Measurements from ENCODE around the gene SLC1A1. TPM values are rescaled to one million over a fixed set of nuclear protein-coding genes. Genes with fewer than 3 reads are reported as not detected.

The SLC1A1 gene
- total RNA-seq, 2 experiments from 2014 or later, result not detected

DNA sequence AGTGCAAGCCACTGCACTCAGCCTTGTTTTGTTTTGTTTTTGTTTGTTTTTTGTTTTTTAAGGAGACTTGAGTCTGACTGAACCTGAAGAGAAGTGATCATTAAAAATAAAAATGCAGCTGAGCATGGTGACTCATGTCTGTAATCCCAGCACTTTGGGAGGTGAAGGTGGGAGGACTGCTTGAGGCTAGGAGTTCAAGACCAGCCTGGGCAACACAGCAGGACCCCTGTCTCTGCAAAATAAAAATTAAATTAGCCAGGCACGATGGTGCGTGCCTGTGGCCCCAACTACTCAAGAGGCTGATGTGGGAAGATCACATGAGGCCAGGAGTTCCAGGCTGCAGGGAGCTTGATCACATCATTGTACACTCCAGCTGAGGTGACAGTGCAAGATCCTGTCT lies 6.2 kb downstream of the SLC1A1 start:
- no TSS peak for BruUV-seq (replicated peaks)
- POLR2A ChIA-PET, result no interaction called here
- no peak for DNase-seq (ENCODE audit: low spot score)
- Histone ChIP-seq H3K9me3 (ENCODE audit: low read length) (no peaks in the 10 kb centered on the region), H3K36me3 (ENCODE audit: insufficient read depth, low read length) (no peaks in the 10 kb centered on the region), H3K27ac (ENCODE audit: low read depth, low read length, poor library complexity, severe bottlenecking) (no peak overlapping the region), H3K4me1 (ENCODE audit: insufficient read depth, low read length, poor library complexity, severe bottlenecking) (no peaks in the 10 kb centered on the region), H4K20me1 (ENCODE audit: insufficient read depth, low read length) (no peaks in the 10 kb centered on the region), H3K4me3 (ENCODE audit: low read depth, low read length, poor library complexity, severe bottlenecking) (no peak overlapping the region), H2AFZ (ENCODE audit: low read length) (no peak overlapping the region), H3K4me2 (ENCODE audit: low read length) (no peak overlapping the region), H3K9me2 (ENCODE audit: insufficient read depth, low read length) (no peaks in the 10 kb centered on the region), H3K79me2 (ENCODE audit: insufficient read depth, low read depth, low read length) (no peaks in the 10 kb centered on the region)
- TF ChIP-seq EZH2phosphoT487 (IDR thresholded peaks at IDR 0.05; ENCODE audit: borderline replicate concordance, low read depth, low read length), result no peak
- TF ChIP-seq, protein P1, sequence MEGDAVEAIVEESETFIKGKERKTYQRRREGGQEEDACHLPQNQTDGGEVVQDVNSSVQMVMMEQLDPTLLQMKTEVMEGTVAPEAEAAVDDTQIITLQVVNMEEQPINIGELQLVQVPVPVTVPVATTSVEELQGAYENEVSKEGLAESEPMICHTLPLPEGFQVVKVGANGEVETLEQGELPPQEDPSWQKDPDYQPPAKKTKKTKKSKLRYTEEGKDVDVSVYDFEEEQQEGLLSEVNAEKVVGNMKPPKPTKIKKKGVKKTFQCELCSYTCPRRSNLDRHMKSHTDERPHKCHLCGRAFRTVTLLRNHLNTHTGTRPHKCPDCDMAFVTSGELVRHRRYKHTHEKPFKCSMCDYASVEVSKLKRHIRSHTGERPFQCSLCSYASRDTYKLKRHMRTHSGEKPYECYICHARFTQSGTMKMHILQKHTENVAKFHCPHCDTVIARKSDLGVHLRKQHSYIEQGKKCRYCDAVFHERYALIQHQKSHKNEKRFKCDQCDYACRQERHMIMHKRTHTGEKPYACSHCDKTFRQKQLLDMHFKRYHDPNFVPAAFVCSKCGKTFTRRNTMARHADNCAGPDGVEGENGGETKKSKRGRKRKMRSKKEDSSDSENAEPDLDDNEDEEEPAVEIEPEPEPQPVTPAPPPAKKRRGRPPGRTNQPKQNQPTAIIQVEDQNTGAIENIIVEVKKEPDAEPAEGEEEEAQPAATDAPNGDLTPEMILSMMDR (conservative IDR thresholded peaks at IDR 0.05; ENCODE audit: low read length), result no peak
- CTCF ChIA-PET (ENCODE audit: unreplicated experiment), result no interaction called here
- intact Hi-C loops (cut with micrococcal nuclease; ENCODE audit: unreplicated experiment), result no loop called here

DNA sequence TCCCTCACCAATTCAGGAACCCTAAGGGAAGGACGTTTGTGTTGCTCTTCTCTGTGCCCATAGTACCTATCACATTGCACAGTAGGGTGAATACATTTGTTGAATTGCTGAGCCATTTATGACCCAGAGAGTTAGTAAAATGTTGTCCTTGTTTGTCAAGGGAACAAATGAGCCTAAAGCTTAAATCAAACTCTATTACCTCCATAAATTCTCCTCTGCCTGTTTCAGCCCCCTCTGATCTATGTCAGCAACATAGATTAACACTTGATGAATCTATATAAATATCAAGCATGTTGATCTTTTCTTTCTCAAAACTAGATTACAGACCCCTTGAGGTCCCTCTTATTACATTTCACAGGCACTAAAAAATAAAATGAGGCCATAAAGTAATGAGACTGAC lies 7.1 kb downstream of the SLC1A1 start:
- no peak overlapping the region for H3K4me2 ChIP-seq (ENCODE audit: low read length)
- CTCF ChIA-PET (ENCODE audit: unreplicated experiment), result no interaction called here
- intact Hi-C loops (cut with micrococcal nuclease; ENCODE audit: unreplicated experiment), result no loop called here

DNA sequence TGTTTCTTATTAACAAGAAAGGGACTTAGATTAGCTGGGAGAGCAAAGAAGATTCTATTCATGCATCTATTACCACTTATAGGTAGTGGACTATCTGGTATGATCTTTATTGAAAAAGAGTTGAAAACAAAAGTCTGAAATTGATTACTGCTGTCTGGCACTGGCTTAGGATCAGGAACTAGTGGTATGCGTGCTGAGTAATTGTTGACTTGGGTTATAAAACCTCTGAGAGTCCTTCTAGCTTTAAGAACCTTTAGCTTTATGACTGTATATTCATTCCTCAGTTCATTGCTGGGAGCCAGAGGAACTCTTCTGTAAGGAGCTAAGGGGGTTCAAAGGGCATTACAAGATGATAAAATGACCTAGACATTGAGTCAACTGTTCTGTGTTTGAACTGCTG lies 7.6 kb downstream of the SLC1A1 start:
- CTCF ChIA-PET (ENCODE audit: unreplicated experiment), result no interaction called here
- intact Hi-C loops (cut with micrococcal nuclease; ENCODE audit: unreplicated experiment), result no loop called here
- no peak overlapping the region for H2AFZ ChIP-seq (ENCODE audit: low read length)
- H3K4me2 ChIP-seq (ENCODE audit: low read length), result no peak overlapping the region
- H3K27ac ChIP-seq (ENCODE audit: low read depth, low read length, poor library complexity, severe bottlenecking), result no peak overlapping the region
- no peaks in the 10 kb centered on the region for H3K9me2 ChIP-seq (ENCODE audit: insufficient read depth, low read length)
- no peaks in the 10 kb centered on the region for H4K20me1 ChIP-seq (ENCODE audit: insufficient read depth, low read length)
- no peak overlapping the region for H3K4me3 ChIP-seq (ENCODE audit: low read depth, low read length, poor library complexity, severe bottlenecking)
- no peaks in the 10 kb centered on the region for H3K36me3 ChIP-seq (ENCODE audit: insufficient read depth, low read length)
- no peak for DNase-seq (ENCODE audit: low spot score)
- BruUV-seq (replicated peaks), result no TSS peak
- H3K9me3 ChIP-seq (ENCODE audit: low read length), result no peaks in the 10 kb centered on the region
- TF ChIP-seq, protein P1 (conservative IDR thresholded peaks at IDR 0.05; ENCODE audit: low read length), result no peak
- no peak for TF ChIP-seq EZH2phosphoT487 (IDR thresholded peaks at IDR 0.05; ENCODE audit: borderline replicate concordance, low read depth, low read length)
- no peaks in the 10 kb centered on the region for H3K4me1 ChIP-seq (ENCODE audit: insufficient read depth, low read length, poor library complexity, severe bottlenecking)
- POLR2A ChIA-PET, result interaction anchor here (0.6 kb wide), 1 partner anchor 22 kb away, joined by 3 read pairs; no protein-coding TSS in a partner anchor
- H3K79me2 ChIP-seq (ENCODE audit: insufficient read depth, low read depth, low read length), result no peaks in the 10 kb centered on the region

More for the DNA sequence above, 7.1 kb downstream of the SLC1A1 start:
- H2AFZ ChIP-seq (ENCODE audit: low read length), result no peak overlapping the region
- no peaks in the 10 kb centered on the region for H3K79me2 ChIP-seq (ENCODE audit: insufficient read depth, low read depth, low read length)
- no TSS peak for BruUV-seq (replicated peaks)
- no peaks in the 10 kb centered on the region for H3K9me2 ChIP-seq (ENCODE audit: insufficient read depth, low read length)
- H3K27ac ChIP-seq (ENCODE audit: low read depth, low read length, poor library complexity, severe bottlenecking), result no peak overlapping the region
- no peaks in the 10 kb centered on the region for H3K4me1 ChIP-seq (ENCODE audit: insufficient read depth, low read length, poor library complexity, severe bottlenecking)
- TF ChIP-seq, protein P1 (conservative IDR thresholded peaks at IDR 0.05; ENCODE audit: low read length), result no peak
- TF ChIP-seq EZH2phosphoT487 (IDR thresholded peaks at IDR 0.05; ENCODE audit: borderline replicate concordance, low read depth, low read length), result no peak
- H3K36me3 ChIP-seq (ENCODE audit: insufficient read depth, low read length), result no peaks in the 10 kb centered on the region
- POLR2A ChIA-PET, result interaction anchor here (0.6 kb wide), 1 partner anchor 21 kb away, joined by 3 read pairs; no protein-coding TSS in a partner anchor
- H3K9me3 ChIP-seq (ENCODE audit: low read length), result no peaks in the 10 kb centered on the region
- no peaks in the 10 kb centered on the region for H4K20me1 ChIP-seq (ENCODE audit: insufficient read depth, low read length)
- DNase-seq (ENCODE audit: low spot score), result no peak
- no peak overlapping the region for H3K4me3 ChIP-seq (ENCODE audit: low read depth, low read length, poor library complexity, severe bottlenecking)
